Fibroblast of mammary gland (primary cell): Measurements from ENCODE around the gene CABLES1.

Experiments
- DNase-seq: peaks from one replicate; pipeline ENCODE4 v3.0.0-alpha.2; 2010; ENCODE audit warnings: low read depth
- H3K4me3 ChIP-seq: 2 replicates; pipeline ENCODE4 v1.5.1; 2011; ENCODE audit warnings: low read depth, mild to moderate bottlenecking, low read length, moderate library complexity; ENCODE audit not compliant: control insufficient read depth
- CTCF ChIP-seq: conservative IDR thresholded peaks from 2 replicates; pipeline ENCODE4 v1.5.1; 2011; ENCODE audit warnings: low read depth, low read length, inconsistent platforms; ENCODE audit not compliant: control insufficient read depth, insufficient read depth

Gene CABLES1

GRCh38 chr18:23209031-23209430, 73.7 kb downstream of the CABLES1 start:
- DNase-seq: no peak
- H3K4me3 ChIP-seq: no peak overlapping the region
- no peak for TF ChIP-seq CTCF

GRCh38 chr18:23209796-23210195, 74.5 kb downstream of the CABLES1 start:
- no peak for DNase-seq
- H3K4me3 ChIP-seq: no peak overlapping the region
- TF ChIP-seq CTCF: no peak

- TF ChIP-seq CTCF: no peak
- no peak for DNase-seq
- H3K4me3 ChIP-seq: no peak overlapping the region
These were observed 75.2 kb downstream of the CABLES1 start for GRCh38 chr18:23210526-23210925.

GRCh38 chr18:23211146-23211545, 75.9 kb downstream of the CABLES1 start:
- no peak for DNase-seq
- H3K4me3 ChIP-seq: no peak overlapping the region
- TF ChIP-seq CTCF: no peak

GRCh38 chr18:23212161-23212560, 76.9 kb downstream of the CABLES1 start:
- no peak for TF ChIP-seq CTCF
- DNase-seq: no peak
- no peak overlapping the region for H3K4me3 ChIP-seq

- peak; percentile 26 for DNase-seq
- no peak overlapping the region for H3K4me3 ChIP-seq
- no peak for TF ChIP-seq CTCF
These were observed 77.9 kb downstream of the CABLES1 start for GRCh38 chr18:23213200-23213599.

GRCh38 chr18:23217781-23218180, 82.5 kb downstream of the CABLES1 start:
- H3K4me3 ChIP-seq: no peak overlapping the region
- DNase-seq: no peak
- no peak for TF ChIP-seq CTCF
